Activated CD4-positive, CD25-positive, alpha-beta regulatory T cell treated with anti-CD3 and anti-CD28 coated beads, Interleukin-2, amount 50 U/mL, for 24 hours (primary cell): ENCODE results near the gene ZNF529.

Experiments used
- ATAC-seq, 2 donors: fragments of 150-1000 bp; cut with Tn5 transposase; one replicate each; pipeline ENCODE4 v1.10.0; 2021; ENCODE audit warnings: mild to moderate bottlenecking in 1 of 2, moderate library complexity in 1 of 2

ZNF529 gene

GRCh38 chr19:36508325-36508724, 64.8 kb downstream of the ZNF529 start:
- no peak for ATAC-seq

GRCh38 chr19:36501973-36502372, 71.1 kb downstream of the ZNF529 start:
- no peak for ATAC-seq

- ATAC-seq: no peak
Observed at GRCh38 chr19:36497001-36497400, 76.1 kb downstream of the ZNF529 start.
